CMK (cell line): ENCODE measurements around the gene PARP3.

Experiments
- DNase-seq: peaks from one replicate; pipeline ENCODE4 v3.0.0-alpha.2; 2010; ENCODE audit warnings: low read depth

The PARP3 gene

DNA sequence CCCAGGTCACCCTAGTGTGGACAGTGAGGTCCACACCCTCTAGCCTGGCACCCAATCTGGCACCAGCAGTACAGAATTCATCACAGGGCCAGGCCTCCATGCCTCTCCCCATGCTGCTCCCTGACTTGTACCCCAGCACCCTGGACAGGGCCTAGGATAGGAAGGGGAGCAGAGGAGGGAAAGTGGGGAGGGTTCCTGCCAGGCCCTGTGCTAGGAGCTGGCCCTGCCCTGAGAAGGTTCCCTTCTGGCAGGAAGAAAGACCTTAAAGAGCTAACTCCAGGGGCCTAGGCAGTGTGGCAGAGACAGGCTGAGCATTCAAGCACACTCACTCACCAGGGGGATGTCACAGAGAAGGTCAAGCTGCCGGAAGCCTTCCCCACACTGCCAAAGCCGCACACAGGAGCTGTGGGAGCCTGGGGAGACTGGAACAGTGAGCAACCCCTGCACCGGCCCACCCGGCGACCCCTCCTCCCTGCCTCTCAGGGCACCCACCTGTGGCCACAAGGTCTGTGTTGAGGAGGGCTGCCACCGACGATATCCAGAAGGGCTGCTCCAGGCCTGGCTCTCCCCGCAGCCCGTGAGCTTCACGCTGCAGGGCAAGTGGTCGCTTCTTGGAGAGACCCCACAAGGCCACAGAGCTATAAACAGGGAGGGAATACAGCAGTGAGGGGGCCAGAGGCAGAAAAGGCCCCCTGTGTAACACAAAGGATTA, 7.9 kb upstream of the PARP3 start:
- no peak for DNase-seq

DNA sequence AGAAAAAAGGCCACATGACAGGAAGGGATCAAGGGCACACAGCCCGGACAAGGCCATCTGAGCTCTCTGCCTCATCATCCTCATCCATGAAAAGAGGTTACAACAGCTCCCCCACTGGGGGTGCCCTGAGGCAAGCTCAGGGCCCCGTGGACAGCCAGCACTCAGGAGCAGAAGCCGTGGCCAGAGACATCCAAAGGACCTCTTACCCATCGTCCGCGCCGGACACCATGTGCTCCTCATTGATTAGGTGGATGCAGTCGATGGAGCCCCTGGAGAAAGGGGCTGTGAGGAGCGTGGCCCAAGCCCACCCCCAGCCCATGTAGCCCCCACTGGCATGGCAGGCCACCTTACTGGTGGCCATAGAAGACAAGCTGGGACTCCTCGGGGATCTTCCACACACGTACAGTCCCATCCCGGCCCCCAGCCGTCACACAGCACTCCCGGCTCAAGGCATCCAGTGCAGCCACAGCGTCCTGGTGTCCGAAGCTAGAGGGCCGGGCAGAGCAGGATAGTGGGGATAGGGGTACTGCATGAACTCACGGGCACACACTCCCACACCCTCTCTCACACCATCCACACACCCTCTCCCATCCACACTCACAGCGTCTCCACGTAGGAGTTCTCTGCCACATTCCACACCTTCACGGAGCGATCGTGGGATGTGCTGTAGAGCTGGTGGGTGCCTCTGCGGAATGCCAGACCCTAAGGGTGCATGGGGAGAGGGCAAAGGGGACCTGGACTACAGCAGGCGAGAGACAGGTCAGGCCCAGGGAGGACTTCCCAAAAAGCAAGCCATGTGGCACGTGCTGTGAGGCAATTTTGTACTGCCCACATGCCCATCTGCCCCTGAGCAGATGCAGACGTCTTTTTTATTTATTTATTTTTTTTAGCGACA, 6.9 kb upstream of the PARP3 start:
- no peak for DNase-seq

DNA sequence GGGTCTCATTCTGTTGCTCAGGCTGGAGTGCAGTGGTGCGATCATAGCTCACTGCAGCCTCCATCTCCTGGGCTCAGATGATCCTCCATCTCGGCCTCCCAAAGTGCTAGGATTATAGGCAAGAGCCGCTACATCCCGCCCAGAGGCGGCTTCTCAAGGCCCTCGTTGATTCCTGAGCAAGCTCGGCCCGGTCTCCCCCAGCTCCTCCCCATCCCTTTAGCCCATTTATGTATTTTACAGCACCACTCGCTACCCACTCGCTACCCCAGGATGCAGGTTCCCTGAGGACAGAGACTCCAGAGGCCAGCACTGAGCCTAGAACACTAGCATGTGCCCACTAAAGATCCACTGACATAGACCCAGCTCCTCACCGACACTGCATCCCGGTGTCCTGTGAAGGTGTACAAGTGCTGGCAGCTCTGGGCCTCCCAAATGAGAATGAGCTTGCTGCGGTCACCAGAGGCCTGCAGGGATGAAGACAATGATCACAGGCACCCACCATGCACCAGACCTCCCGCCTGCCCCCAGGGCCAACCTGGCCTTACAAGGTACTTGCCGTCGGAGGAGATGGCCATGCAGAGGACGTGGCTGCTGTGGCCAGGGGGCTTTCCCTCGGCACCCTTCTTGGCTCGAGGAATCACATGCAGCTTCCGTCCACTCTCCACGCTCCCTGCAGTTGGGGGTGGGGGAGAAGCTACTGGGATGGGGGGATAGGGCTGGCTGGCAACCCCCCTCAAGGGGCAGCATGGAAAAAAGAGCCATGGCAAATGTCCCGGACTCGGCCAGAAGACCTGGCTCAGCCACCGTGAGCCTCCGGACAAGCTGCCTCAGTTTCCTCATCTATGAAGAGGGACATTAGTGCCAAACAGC, 6.0 kb upstream of the PARP3 start:
- no peak for DNase-seq

DNA sequence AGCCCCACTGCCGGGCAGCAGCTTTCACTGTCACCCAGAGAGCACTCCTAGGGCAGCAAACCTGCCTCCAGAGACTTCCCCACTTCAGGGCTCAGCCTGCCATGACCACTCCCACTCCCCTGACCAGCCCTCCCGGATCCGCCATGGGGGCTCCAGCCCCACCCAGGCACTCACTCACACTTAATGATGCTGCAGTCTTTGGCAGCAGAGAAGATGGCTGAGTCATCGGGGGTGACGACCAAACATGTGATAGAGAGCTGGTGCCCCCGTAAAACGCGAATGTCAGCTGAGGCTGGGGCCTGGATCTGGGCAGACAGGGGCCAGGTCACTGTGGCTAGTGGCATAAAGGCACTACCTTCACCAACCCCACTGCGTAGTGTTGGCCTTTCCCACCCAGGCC, 5.1 kb upstream of the PARP3 start:
- DNase-seq: no peak

DNA sequence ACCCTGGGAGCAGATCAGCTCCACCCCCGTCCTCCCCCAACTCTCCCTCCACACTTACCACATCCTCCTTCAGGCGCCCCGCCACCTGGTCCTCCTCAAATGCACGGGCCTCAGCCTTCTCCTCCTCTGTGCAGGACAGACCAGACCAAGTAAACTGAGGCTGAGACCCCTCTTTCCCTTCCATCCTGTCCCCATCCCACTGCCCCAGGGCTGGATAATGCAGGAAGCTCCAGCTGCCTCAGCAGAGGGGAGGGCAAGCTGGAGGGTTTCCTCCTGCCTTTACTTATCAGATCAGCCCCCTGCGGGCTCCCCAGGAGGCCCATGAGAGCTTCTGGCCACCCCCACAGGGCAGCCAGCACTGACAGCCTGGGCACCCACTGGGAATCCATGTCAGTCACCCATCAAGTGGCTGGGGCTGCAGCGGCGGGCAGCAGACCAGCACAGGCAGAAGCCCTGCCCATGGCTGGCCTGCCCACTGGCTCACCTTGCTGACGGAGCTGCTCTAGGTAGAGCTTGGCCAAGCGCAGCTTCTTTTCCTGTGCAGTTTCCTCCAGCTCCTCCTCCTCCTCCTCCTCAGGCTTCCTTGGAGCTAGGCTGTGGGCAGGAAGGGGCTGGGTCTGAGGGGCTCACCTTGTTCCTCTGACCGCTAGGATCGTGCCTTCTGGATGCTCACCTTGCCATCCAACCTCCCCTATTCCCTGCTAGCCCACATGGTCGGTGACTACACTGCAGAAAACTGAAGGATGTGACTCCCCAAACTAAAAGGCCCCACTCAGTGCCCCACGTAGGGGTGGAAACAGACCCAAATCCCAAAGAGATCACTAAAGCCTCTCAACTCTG, 4.3 kb upstream of the PARP3 start:
- no peak for DNase-seq

DNA sequence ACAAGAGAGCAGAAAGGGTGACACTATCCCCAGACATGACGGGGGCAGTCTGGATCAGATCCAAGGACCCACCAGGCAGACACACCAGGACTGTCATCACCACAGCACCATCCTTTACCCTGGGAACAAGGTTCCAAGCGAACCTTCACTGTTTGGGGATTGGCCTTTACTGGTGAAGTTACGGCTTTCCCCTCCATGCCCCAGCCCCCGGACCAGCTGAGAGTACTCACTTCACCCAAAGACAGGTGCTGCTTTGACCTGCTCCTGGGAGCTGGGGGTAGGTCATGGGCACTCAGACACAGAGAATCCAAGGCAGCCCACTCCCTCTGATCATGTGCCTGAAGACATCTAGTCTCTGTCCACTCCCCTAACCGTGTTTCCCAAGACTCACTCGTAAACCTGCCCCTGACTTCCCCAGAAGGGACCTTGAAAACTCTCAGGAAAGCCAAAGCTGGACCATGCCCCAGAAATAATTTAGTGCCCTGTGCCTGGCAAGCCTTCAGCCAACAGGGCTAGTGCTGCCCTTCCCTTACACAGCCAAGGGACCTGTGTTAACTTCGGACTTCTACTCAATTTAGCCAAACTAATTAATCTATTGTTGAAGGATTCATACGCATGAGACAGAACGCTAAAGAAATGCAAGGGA, 3.3 kb upstream of the PARP3 start:
- no peak for DNase-seq

DNA sequence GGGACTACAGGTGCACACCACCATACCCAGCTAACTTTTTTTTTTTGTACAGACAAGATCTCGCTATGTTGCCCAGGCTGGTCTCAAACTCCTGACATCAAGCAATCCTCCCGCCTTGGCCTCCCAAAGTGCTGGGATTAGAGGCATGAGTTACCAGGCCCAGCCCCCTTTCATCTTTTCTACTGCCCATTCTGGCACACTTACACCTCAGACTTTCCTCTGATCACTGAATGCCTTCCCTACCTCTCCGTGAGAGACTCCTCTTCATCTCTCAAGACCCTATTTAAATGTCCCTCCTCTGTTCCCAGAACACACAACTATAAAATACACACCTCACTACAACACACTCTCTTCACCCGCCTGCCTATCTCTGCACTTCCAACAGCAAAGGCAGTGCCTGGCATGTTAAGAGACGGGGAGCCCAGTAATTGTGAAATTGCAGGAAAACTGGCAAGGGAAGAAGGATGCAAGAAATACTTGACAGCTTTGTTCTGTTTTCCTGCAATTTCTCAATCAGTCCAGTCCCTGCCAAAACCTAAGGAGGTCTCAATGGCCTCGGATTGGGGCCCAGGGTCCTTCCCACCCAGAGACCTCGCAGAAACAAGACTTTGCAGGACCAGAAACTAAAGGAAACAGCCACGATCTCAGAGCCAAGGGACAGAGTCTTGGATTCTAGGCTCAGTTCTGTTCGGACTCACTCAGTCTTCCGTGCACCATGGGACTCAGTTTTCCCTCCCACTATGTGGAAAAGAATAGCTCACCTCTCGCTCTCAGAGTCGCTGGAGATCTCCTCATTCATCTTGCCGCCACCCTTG, 1.3 kb upstream of the PARP3 start:
- no peak for DNase-seq

DNA sequence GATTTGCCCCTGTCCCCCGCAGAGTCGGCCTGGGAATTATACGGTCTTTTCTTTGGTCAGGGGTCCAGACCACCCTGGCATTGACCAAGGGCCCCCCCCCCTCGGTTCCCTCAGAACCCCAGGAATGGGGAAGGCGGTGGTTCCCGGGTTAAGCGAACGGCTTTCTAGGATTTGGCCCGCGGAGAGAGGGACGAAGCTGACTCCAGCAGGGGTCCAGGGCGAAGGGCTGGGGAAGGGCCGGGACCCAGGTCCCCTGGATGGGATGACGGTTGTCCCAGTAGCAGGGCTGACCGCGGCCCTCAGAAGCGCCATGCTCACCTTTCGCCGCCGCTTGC, 733 bp upstream of the PARP3 start:
- no peak for DNase-seq

DNA sequence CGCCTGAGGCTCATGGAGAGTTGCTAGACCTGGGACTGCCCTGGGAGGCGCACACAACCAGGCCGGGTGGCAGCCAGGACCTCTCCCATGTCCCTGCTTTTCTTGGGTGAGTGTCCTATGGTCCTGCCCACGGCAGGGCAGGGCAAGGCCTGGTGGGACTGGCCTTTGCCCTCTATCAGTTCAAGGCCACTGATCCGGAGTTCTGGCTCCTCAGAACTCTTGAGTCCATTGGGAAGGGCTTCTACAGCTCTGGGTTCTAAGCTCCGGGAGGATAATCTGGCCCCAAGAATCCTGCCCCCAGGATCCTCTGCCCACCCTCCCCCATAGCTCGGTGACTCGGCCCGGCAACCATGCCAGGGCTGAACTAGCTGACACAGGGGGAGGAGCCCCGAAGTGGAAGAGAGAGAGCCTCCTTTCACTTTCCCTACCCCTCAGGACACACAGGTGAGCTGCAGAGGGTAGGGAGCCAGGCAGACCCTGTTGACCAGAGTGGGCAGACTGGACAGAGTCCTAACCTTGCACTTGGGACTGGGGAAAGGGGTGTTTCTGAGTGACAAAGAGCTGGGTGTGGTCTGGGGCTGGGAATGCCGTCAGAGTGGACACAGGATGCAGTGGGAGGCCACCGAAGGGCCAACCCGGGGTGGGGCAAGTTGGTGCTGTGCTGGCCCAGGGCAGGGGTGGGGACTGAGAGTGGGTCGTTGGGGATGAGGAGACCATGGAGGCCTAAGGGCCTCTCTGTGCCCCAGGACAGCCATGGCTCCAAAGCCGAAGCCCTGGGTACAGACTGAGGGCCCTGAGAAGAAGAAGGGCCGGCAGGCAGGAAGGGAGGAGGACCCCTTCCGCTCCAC, 664 bp downstream of the PARP3 start:
- DNase-seq: no peak

DNA sequence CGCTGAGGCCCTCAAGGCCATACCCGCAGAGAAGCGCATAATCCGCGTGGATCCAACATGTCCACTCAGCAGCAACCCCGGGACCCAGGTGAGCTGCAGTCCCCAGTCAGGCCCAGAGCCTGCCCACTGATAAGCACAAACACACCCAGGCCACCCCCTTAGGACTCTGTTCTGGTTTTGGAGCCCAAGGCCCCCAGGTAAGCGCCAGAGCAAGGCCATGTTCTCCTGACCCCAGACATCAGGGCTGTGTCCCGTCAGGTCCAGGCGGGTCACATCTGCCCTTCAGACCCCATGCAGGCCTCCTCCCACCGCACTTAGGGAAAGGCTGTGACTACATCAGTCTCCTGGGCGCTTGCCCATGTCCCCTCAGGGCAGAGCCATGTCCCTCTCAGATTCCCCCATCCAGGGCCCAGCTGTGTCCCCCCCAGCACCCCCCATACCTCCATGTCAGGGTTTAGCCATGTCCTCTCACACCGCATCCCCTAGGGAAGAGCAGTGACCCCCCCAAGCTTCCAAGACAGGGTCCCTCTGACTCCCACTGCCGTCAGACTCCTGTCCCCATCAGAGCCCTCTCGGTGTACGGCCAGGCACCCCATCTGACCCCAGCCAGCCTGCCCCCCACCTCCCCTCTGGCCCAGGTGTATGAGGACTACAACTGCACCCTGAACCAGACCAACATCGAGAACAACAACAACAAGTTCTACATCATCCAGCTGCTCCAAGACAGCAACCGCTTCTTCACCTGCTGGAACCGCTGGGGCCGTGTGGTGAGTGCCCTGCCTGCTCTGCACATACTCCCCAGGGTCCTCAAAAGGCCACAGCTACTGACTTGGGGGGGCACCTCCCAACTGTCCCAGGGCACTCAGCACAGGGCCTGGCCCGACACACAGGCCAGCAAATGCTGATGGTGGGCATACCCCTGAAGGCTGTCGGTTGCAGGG, 1.6 kb downstream of the PARP3 start:
- DNase-seq: no peak

DNA sequence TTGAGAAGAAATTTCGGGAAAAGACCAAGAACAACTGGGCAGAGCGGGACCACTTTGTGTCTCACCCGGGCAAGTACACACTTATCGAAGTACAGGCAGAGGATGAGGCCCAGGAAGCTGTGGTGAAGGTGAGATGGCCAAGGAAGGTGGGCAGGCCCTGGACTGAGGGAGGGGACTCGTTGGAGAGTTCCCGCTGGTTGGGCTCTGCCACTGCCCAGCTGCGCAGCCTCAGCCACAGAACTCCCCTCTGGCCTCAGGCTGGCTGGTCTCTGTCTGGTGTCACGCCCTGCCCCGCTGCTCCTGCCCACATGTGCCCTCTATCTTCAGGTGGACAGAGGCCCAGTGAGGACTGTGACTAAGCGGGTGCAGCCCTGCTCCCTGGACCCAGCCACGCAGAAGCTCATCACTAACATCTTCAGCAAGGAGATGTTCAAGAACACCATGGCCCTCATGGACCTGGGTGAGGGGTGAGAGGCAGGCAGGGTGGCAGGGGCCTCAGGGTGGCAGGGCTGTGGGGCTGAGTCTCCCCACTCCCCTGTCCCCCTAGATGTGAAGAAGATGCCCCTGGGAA, 2.4 kb downstream of the PARP3 start:
- DNase-seq: no peak

DNA sequence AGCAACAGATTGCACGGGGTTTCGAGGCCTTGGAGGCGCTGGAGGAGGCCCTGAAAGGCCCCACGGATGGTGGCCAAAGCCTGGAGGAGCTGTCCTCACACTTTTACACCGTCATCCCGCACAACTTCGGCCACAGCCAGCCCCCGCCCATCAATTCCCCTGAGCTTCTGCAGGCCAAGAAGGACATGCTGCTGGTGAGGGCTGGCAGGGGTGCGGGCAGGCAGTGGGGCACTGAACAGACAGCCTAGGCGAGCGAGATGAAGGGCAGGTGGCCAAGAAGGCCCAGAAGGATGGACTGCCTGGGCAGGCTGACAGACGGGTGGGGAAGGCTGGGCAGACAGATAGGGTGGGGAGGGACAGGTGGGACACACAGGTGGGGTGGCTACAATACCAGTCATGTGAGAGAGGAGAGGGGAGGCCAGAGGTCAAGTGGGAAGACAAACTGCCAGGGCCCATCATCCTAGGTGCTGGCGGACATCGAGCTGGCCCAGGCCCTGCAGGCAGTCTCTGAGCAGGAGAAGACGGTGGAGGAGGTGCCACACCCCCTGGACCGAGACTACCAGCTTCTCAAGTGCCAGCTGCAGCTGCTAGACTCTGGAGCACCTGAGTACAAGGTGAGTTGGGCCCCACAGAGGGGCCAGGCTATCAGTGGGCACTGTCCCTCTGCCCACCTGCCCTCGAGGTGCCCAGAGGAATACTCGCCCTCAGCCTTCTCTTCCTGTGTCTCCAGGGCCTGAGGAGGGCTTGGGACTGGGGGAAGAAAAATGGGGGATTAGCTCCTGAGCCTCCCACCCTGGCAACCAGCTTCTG, 3.1 kb downstream of the PARP3 start:
- DNase-seq: no peak

DNA sequence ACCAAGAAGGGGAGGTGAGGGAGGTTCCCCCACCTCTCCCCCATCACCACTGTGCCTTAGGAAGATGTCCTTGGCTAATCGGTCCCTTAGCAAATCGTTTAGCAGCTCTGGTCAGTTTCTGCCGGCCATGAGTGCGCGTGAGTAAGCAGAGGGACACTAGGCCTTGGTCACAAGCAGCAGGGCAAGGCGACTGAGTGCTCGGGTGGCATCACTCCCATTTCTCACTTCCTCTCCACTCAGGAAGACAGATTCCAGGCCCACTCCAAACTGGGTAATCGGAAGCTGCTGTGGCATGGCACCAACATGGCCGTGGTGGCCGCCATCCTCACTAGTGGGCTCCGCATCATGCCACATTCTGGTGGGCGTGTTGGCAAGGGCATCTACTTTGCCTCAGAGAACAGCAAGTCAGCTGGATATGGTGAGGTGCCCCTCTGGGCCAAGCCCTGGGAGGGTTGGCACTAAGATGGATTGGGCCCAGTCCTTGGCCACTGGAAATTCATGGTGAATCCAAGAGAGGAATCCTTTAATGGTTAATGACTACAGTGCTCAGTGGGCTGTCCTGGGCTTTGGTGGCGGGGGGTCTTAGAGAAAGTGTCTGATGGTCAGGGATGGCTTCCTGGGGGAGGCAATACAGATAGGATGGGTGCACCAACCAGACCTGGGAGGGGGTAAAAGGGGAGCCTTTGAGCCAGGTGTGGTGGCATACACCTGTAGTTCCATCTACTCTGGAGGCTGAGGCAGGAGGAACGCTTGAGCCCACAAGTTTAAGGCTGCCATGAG, 4.0 kb downstream of the PARP3 start:
- no peak for DNase-seq

DNA sequence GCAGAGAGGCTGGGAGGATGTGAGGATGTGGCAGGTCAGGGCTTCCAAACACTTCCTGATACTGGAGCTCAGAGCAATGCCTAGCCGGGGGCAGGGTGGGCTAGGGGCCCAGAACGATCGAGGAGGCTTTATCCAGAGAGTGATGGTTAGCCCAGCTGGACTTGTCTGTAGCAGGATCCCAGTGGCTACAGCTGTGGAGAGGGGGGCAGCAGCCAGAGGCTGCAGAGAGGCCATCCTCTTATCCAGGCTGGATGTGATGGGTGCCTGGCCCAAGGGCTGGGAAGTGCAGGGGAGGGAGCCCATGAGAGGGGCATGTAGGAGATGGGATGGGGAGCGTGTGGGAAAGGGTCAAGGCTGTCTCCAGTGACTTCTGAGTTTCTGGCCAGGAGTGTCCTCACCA, 4.6 kb downstream of the PARP3 start:
- DNase-seq: no peak

DNA sequence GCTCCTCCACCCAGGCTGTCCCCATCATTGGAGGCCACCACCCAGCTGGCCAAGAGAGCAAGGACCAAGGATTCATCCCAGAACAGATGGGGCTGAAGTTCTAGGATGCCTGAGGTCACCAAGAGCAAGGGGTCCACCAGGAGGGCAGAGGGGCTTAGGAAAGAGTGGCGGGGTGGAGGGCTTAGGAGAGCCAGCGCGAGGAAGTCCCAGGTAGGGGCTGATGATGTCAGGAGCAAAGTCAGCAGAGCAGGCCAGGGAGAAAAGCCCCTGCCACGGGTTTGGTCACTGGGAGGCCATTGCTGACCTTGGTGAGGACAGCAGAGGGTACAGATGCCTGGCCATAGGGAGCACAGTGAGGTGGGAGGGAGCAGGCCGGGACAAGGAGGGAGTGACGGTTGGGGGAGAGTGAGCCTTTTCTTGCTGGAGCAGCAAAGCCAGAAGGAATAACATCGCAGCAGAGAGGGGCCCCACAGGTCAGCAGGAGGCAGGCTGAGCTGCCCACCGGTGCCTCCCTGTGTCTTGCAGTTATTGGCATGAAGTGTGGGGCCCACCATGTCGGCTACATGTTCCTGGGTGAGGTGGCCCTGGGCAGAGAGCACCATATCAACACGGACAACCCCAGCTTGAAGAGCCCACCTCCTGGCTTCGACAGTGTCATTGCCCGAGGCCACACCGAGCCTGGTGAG, 5.2 kb downstream of the PARP3 start:
- no peak for DNase-seq
